Endothelial cell of umbilical vein (primary cell): ENCODE data around the gene JAKMIP1. TPM values are rescaled to one million over a fixed set of nuclear protein-coding genes. Genes with fewer than 3 reads are reported as not detected.

Experiments used
- BruUV-seq: library from RNA; stranded (reverse); fragments of 400-500 nt; replicated peaks from 2 replicates; lab custom pipeline; 2021; lab: Mats Ljungman, UMichigan
- CTCF ChIA-PET: fragments of 300-600, 350-600 bp; sonication (Branson Sonifier 250); formaldehyde crosslinking; loops from one replicate; lab custom pipeline; 2021; ENCODE audit warnings: antibody characterized with exemption, inconsistent platforms; lab: Charles Lee
- POLR2A ChIA-PET: fragments of 300-600, 350-600 bp; sonication (Branson Sonifier 250); formaldehyde crosslinking; loops from one replicate; lab custom pipeline; 2021; ENCODE audit warnings: antibody characterized with exemption, inconsistent platforms; lab: Charles Lee
- DNase-seq: peaks from one replicate; pipeline ENCODE4 v3.0.0-alpha.2; 2011; ENCODE audit warnings: low read depth, low spot score
- FAIRE-seq: peaks from 2 replicates; lab custom pipeline; 2011; peaks lifted over from hg19 to GRCh38; lab: Jason Lieb, UNC
- H2AFZ ChIP-seq: 2 replicates; pipeline ENCODE4 v1.6.0; 2012; ENCODE audit warnings: low read depth, low read length, control low read depth, inconsistent platforms
- H3K27ac ChIP-seq: 2 replicates; pipeline ENCODE4 v1.5.1; 2011; ENCODE audit warnings: low read depth, mild to moderate bottlenecking, control low read depth, low read length, moderate library complexity; ENCODE audit not compliant: insufficient read depth
- H3K27me3 ChIP-seq, 2 experiments: 2 replicates each; pipeline versions ENCODE4 v1.6.0 to v1.6.1; 2011; ENCODE audit warnings: low read length in 2 of 2, mixed read lengths in 1 of 2; ENCODE audit not compliant: control insufficient read depth in 2 of 2, insufficient read depth in 2 of 2
- H3K36me3 ChIP-seq, 2 experiments: 2 replicates in 1 of 2; 3 replicates in 1 of 2; pipeline ENCODE4 v1.5.1; 2011; ENCODE audit warnings: low read length in 2 of 2, mild to moderate bottlenecking in 1 of 2, moderate library complexity in 1 of 2; ENCODE audit not compliant: control insufficient read depth in 2 of 2, insufficient read depth in 2 of 2; ENCODE audit errors: extremely low read depth in 1 of 2
- H3K4me1 ChIP-seq: 3 replicates; pipeline ENCODE4 v1.5.1; 2011; ENCODE audit warnings: mild to moderate bottlenecking, low read length; ENCODE audit not compliant: control insufficient read depth, insufficient read depth; ENCODE audit errors: extremely low read depth
- H3K4me2 ChIP-seq: 2 replicates; pipeline ENCODE4 v1.6.1; 2011; ENCODE audit warnings: low read length, control low read depth, mixed read lengths; ENCODE audit not compliant: insufficient read depth
- H3K4me3 ChIP-seq, 3 experiments: fragments of 200-600 bp in 1 of 3; sonication (generic), shearing (Covaris generic) in 1 of 3; replicated peaks in 1 of 3; 2 replicates each; pipeline ENCODE4 v1.5.1; 2011 to 2016; ENCODE audit warnings: control low read depth in 3 of 3, low read length in 3 of 3, mild to moderate bottlenecking in 2 of 3, inconsistent platforms in 1 of 3, low read depth in 1 of 3, moderate library complexity in 1 of 3; ENCODE audit not compliant: insufficient read depth in 1 of 3
- H3K79me2 ChIP-seq: 2 replicates; pipeline ENCODE4 v1.6.0; 2012; ENCODE audit warnings: low read length, inconsistent platforms; ENCODE audit not compliant: control insufficient read depth, insufficient read depth
- H3K9ac ChIP-seq: replicated peaks from 2 replicates; pipeline ENCODE3; 2011; ENCODE audit warnings: low read length, control low read depth; ENCODE audit not compliant: insufficient read depth; ENCODE audit errors: extremely low read depth
- H3K9me1 ChIP-seq: replicated peaks from 3 replicates; pipeline ENCODE4 v1.6.0; 2011; ENCODE audit warnings: mild to moderate bottlenecking, low read length; ENCODE audit not compliant: control insufficient read depth, insufficient read depth; ENCODE audit errors: extremely low read depth
- H3K9me3 ChIP-seq: replicated peaks from 2 replicates; pipeline ENCODE4 v1.5.1; 2012; ENCODE audit warnings: low read length, inconsistent platforms; ENCODE audit not compliant: control insufficient read depth, insufficient read depth
- H4K20me1 ChIP-seq: replicated peaks from 2 replicates; pipeline ENCODE3; 2011; ENCODE audit warnings: mild to moderate bottlenecking, low read length; ENCODE audit not compliant: control insufficient read depth, insufficient read depth; ENCODE audit errors: extremely low read depth
- CTCF ChIP-seq, 2 donors: IDR thresholded peaks; 1 replicate in 1 of 2; 2 replicates in 1 of 2; pipeline ENCODE4 v1.5.1; 2011; ENCODE audit warnings: low read length in 2 of 2, mild to moderate bottlenecking in 2 of 2, moderate library complexity in 2 of 2, control low read depth in 1 of 2, inconsistent platforms in 1 of 2, low read depth in 1 of 2; ENCODE audit not compliant: insufficient read depth in 1 of 2; ENCODE audit errors: extremely low read depth in 1 of 2
- EZH2 ChIP-seq: IDR thresholded peaks from 2 replicates; pipeline ENCODE4 v1.6.1; 2012; ENCODE audit warnings: borderline replicate concordance, low read depth, mild to moderate bottlenecking, moderate library complexity, low read length, inconsistent platforms; ENCODE audit not compliant: severe bottlenecking
- FOS ChIP-seq: IDR thresholded peaks from 2 replicates; pipeline ENCODE4 v1.6.1; 2011; ENCODE audit warnings: mild to moderate bottlenecking, low read length, moderate library complexity, borderline replicate concordance; ENCODE audit not compliant: insufficient read depth
- GATA2 ChIP-seq: IDR thresholded peaks from 2 replicates; pipeline ENCODE4 v1.7.0; 2011; ENCODE audit warnings: low read depth, mild to moderate bottlenecking, moderate library complexity, mixed read lengths, low read length; ENCODE audit not compliant: insufficient read length, insufficient read depth
- JUN ChIP-seq: IDR thresholded peaks from 2 replicates; pipeline ENCODE4 v1.6.1; 2011; ENCODE audit warnings: borderline replicate concordance, low read depth; ENCODE audit not compliant: insufficient read length, insufficient read depth
- MYC ChIP-seq: IDR thresholded peaks from one replicate; pipeline ENCODE4 v1.6.1; 2011; ENCODE audit warnings: mild to moderate bottlenecking, low read depth, low read length
- POLR2A ChIP-seq: IDR thresholded peaks from 2 replicates; pipeline ENCODE4 v1.6.1; 2012; ENCODE audit warnings: low read depth, mild to moderate bottlenecking, control low read depth, low read length
- POLR2AphosphoS5 ChIP-seq: IDR thresholded peaks from 2 replicates; pipeline ENCODE4 v1.6.1; 2012; ENCODE audit warnings: low read depth, mild to moderate bottlenecking, control low read depth, low read length, moderate library complexity; ENCODE audit not compliant: insufficient read depth
- dilution Hi-C: fragments of 300-500 bp; cut with MboI; formaldehyde crosslinking; loops from one replicate; pipeline ENCODE4 v1.15.0; 2019; ENCODE audit warnings: low sequenced_read_pairs; ENCODE audit not compliant: extremely low pct_ligation_motif_present
- intact Hi-C: fragments of 100-400 bp; cut with micrococcal nuclease; formaldehyde crosslinking; loops from one replicate; pipeline ENCODE4 v1.10.0; 2022
- polyA plus RNA-seq, 4 experiments: library from polyadenylated mRNA; depleted of rRNA in 3 of 4; stranded (reverse) in 3 of 4; unstranded in 1 of 4; fragments of >200 nt; gene quantifications; 2 replicates each; pipeline versions ENCODE4 v1.2.1 to v1.2.3, GENCODE V29; 2011 to 2012; ENCODE audit warnings: missing spikeins in 1 of 4
- total RNA-seq: library from RNA; stranded (reverse); gene quantifications from 2 replicates; pipeline ENCODE4 v1.2.3, GENCODE V29; 2021
- TF ChIP-seq, protein P1 (sequence below): IDR thresholded peaks from 2 replicates; pipeline ENCODE4 v1.6.1; 2011; ENCODE audit not compliant: insufficient read depth, insufficient read length

The JAKMIP1 gene
- total and polyA plus RNA-seq, 2 donors (not counting 3 experiments of a cell fraction or from before 2014, with no cell fraction given) = not detected

- POLR2A ChIA-PET = no interaction called here
- TF ChIP-seq MYC (no peak), EZH2 (no peak), FOS (no peak), JUN (no peak), GATA2 (no peak), POLR2A (no peak), POLR2AphosphoS5 (no peak), CTCF (IDR thresholded peaks at IDR 0.05; ENCODE audit: extremely low read depth in 1 of 2, insufficient read depth in 1 of 2, low read depth in 1 of 2, low read length in 2 of 2) (no peak)
- TF ChIP-seq, protein P1, sequence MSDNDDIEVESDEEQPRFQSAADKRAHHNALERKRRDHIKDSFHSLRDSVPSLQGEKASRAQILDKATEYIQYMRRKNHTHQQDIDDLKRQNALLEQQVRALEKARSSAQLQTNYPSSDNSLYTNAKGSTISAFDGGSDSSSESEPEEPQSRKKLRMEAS = no peak
- Histone ChIP-seq H3K9me1 (no peaks in the 10 kb centered on the region), H2AFZ (no peak overlapping the region), H3K79me2 (no peaks in the 10 kb centered on the region), H3K4me1 (no peaks in the 10 kb centered on the region), H3K4me2 (no peak overlapping the region), H4K20me1 (no peaks in the 10 kb centered on the region), H3K27me3 (peaks cover 6 to 11% of the 10 kb centered on the region in 2 experiments), H3K4me3 (no peak overlapping the region), H3K9me3 (no peaks in the 10 kb centered on the region), H3K27ac (no peak overlapping the region), H3K36me3 (no peaks in the 10 kb centered on the region), H3K9ac (no peak overlapping the region)
- dilution Hi-C loops (no loop called here), intact Hi-C loops (no loop called here)
- FAIRE-seq (no peak), DNase-seq (no peak)
- CTCF ChIA-PET = interaction anchor here (1.1 to 3.3 kb wide), 3 partner anchors 81 to 300 kb away, joined by 3 to 20 read pairs (median 13); no protein-coding TSS in a partner anchor
- BruUV-seq = no TSS peak
Measured at GRCh38 chr4:6246170-6246634, 45.9 kb upstream of the JAKMIP1 start.
